Adipocyte (in vitro differentiated cells): ENCODE measurements around the gene PPM1A.

Source experiments
- DNase-seq: peaks from one replicate; pipeline ENCODE4 v3.0.0-alpha.2; 2015; ENCODE audit warnings: low read depth
- H3K27me3 ChIP-seq: replicated peaks from 2 replicates; pipeline ENCODE4 v1.7.0; 2013; ENCODE audit warnings: mild to moderate bottlenecking, low read length, moderate library complexity; ENCODE audit not compliant: control insufficient read depth, insufficient read depth
- H3K36me3 ChIP-seq: 2 replicates; pipeline ENCODE4 v1.7.0; 2013; ENCODE audit warnings: low read length, mild to moderate bottlenecking, moderate library complexity; ENCODE audit not compliant: control insufficient read depth, insufficient read depth, severe bottlenecking
- H3K4me1 ChIP-seq: 2 replicates; pipeline ENCODE4 v1.7.0; 2013; ENCODE audit warnings: mild to moderate bottlenecking, low read length, moderate library complexity; ENCODE audit not compliant: control insufficient read depth, insufficient read depth
- H3K4me3 ChIP-seq: 2 replicates; pipeline ENCODE4 v1.7.0; 2013; ENCODE audit warnings: mild to moderate bottlenecking, low read length, moderate library complexity
- H3K9ac ChIP-seq: 2 replicates; pipeline ENCODE4 v1.7.0; 2013; ENCODE audit warnings: mild to moderate bottlenecking, low read length, moderate library complexity
- H3K9me3 ChIP-seq: 2 replicates; pipeline ENCODE4 v1.7.0; 2013; ENCODE audit warnings: mild to moderate bottlenecking, low read length, moderate library complexity; ENCODE audit not compliant: control insufficient read depth

PPM1A gene

GRCh38 chr14:60214415-60215126, 34.5 kb upstream of the PPM1A start:
- no peaks in the 10 kb centered on the region for H3K36me3 ChIP-seq
- H3K9ac ChIP-seq, result no peak overlapping the region
- no peaks in the 10 kb centered on the region for H3K4me1 ChIP-seq
- no peak for DNase-seq
- no peak overlapping the region for H3K4me3 ChIP-seq
- no peaks in the 10 kb centered on the region for H3K27me3 ChIP-seq
- no peaks in the 10 kb centered on the region for H3K9me3 ChIP-seq

DNA sequence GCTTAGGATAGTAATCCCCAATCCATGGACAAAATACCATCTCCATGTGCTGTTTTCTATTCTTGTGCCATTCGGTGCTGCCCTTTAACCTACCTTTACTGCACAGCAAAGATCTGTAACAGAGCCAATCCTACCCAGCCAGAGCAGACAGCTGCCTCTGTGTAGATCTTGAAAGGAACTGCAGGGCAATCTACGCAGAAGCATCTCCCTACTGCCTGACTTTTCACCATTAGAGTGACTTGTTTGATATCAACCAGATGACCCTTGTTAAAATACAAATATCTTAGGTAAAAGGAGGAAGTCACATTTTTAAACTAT, 33.9 kb upstream of the PPM1A start:
- H3K9ac ChIP-seq, result no peak overlapping the region
- H3K4me1 ChIP-seq, result no peaks in the 10 kb centered on the region
- no peak for DNase-seq
- no peak overlapping the region for H3K4me3 ChIP-seq
- no peaks in the 10 kb centered on the region for H3K9me3 ChIP-seq
- H3K36me3 ChIP-seq, result no peaks in the 10 kb centered on the region
- H3K27me3 ChIP-seq, result no peaks in the 10 kb centered on the region

DNA sequence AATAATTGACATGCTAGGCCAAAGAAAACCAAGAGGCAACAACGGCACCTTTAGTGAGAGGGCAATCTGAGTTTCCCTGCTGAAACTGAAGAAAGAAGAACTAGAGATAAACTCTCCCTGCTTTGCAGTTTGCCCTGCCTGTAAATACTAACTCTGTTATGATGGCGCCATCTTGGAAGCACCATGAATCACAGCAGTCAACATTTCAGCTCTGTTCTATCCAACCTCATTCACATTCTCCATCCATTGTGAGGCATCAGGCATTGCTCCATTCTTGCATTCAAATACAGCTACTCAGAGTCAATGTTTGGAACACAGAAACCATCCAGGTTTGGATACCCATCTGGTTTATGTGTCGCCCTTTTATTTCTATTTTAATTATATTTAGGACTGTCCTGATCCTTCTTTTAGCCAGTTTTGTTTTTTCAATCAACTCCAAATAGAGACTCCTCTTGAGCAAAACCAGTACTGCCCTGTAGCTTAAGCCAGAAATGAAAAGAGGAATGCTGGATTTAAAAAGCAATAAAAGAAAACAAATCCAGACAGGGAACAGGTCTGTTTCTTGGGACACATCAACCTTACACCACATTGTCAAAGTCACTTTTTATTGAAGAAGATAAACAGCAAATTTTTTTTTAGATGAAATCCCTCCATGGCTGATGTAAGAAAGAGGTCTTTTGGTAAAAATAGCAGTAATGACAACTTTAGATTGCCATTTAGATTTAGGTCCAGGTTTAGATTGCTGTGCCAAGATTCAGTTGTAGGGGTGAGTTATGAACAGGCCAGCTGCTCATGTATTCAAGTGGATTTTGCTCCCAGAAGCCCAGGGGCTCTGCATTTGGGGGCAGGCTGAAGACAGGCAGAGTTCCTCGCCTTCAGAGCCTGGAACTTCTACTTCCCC, 33.3 kb upstream of the PPM1A start:
- no peaks in the 10 kb centered on the region for H3K4me1 ChIP-seq
- no peaks in the 10 kb centered on the region for H3K9me3 ChIP-seq
- no peak overlapping the region for H3K4me3 ChIP-seq
- H3K36me3 ChIP-seq, result no peaks in the 10 kb centered on the region
- no peak overlapping the region for H3K9ac ChIP-seq
- no peak for DNase-seq
- H3K27me3 ChIP-seq, result no peaks in the 10 kb centered on the region

- no peaks in the 10 kb centered on the region for H3K9me3 ChIP-seq
- DNase-seq, result no peak
- H3K4me3 ChIP-seq, result no peak overlapping the region
- H3K36me3 ChIP-seq, result no peaks in the 10 kb centered on the region
- no peak overlapping the region for H3K9ac ChIP-seq
- H3K4me1 ChIP-seq, result no peaks in the 10 kb centered on the region
- H3K27me3 ChIP-seq, result no peaks in the 10 kb centered on the region
Measured at GRCh38 chr14:60217713-60218112, 31.3 kb upstream of the PPM1A start.

DNA sequence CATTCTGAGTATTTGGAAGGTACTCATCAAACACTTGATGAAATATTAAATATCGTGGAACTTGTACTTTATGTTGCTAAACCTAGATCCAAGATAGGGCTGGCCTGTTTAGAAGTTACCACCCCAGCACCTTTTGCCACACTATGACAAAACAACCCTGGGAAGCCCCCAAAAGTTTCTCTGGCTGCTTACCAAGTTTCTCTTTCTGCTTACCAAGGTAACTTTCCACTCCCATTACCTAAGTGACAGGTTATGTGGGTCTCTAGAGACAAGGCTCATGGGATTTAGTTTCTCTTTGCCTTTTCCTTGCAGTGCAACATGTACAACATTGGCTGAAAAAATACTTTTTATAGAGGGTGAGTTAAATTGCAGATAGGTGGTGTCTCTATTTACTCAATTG, 28.9 kb upstream of the PPM1A start:
- H3K27me3 ChIP-seq, result no peaks in the 10 kb centered on the region
- no peaks in the 10 kb centered on the region for H3K36me3 ChIP-seq
- H3K9me3 ChIP-seq, result no peaks in the 10 kb centered on the region
- DNase-seq, result no peak
- H3K9ac ChIP-seq, result no peak overlapping the region
- no peak overlapping the region for H3K4me3 ChIP-seq
- no peaks in the 10 kb centered on the region for H3K4me1 ChIP-seq

GRCh38 chr14:60220917-60221316, 28.1 kb upstream of the PPM1A start:
- DNase-seq, result no peak
- Histone ChIP-seq H3K4me3 (no peak overlapping the region), H3K27me3 (no peaks in the 10 kb centered on the region), H3K36me3 (no peaks in the 10 kb centered on the region), H3K9me3 (no peaks in the 10 kb centered on the region), H3K9ac (no peak overlapping the region), H3K4me1 (no peaks in the 10 kb centered on the region)

GRCh38 chr14:60221457-60221856, 27.6 kb upstream of the PPM1A start:
- H3K36me3 ChIP-seq, result no peaks in the 10 kb centered on the region
- H3K9ac ChIP-seq, result no peak overlapping the region
- no peak for DNase-seq
- no peaks in the 10 kb centered on the region for H3K9me3 ChIP-seq
- no peak overlapping the region for H3K4me3 ChIP-seq
- no peaks in the 10 kb centered on the region for H3K27me3 ChIP-seq
- H3K4me1 ChIP-seq, result peaks cover 3% of the 10 kb centered on the region

DNA sequence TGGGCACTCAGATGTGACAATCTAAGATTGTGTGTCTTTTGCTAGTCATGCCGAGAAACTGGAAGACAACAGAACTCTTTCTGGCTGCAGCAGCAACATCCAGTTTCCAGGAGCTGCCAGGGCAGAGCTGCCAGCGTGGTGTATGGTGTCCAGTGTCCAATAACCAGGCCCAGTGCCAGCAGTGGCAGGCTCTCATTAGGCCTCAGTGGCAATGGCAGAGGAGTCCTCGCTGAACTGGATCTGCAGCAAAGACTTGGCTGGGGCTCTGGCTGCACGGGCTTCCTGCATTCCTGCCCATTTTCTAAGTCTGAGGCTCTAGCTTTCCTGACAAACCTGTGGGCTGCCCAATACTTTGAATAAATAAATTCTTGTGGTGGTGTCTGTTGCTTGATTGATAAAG, 26.2 kb upstream of the PPM1A start:
- peaks cover 11% of the 10 kb centered on the region for H3K4me1 ChIP-seq
- DNase-seq, result no peak
- H3K9me3 ChIP-seq, result no peaks in the 10 kb centered on the region

DNA sequence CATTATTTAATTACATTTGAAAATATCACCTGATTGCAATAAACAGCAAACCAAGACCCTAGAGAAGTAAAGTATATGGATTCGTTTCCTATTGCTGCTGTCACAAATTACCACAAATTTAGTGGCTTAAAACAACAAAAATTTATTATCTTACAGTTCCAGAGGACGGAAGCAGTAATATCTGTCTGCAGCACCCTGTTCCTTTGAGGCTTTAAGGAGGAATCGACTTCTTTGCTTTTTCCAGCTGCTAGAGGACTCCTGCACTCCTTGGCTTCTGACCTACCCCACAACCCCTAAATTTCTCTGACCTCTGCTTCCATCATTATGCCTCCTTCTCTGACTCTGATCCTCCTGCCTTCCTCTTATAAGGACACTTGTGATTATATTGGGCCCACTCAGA, 23.8 kb upstream of the PPM1A start:
- no peak overlapping the region for H3K9ac ChIP-seq
- DNase-seq, result no peak
- no peaks in the 10 kb centered on the region for H3K9me3 ChIP-seq
- peaks cover 11% of the 10 kb centered on the region for H3K4me1 ChIP-seq
- no peak overlapping the region for H3K4me3 ChIP-seq
- H3K27me3 ChIP-seq, result no peaks in the 10 kb centered on the region
- no peaks in the 10 kb centered on the region for H3K36me3 ChIP-seq

More for the DNA sequence above, 26.2 kb upstream of the PPM1A start:
- no peaks in the 10 kb centered on the region for H3K36me3 ChIP-seq
- no peaks in the 10 kb centered on the region for H3K27me3 ChIP-seq
- no peak overlapping the region for H3K4me3 ChIP-seq
- no peak overlapping the region for H3K9ac ChIP-seq

DNA sequence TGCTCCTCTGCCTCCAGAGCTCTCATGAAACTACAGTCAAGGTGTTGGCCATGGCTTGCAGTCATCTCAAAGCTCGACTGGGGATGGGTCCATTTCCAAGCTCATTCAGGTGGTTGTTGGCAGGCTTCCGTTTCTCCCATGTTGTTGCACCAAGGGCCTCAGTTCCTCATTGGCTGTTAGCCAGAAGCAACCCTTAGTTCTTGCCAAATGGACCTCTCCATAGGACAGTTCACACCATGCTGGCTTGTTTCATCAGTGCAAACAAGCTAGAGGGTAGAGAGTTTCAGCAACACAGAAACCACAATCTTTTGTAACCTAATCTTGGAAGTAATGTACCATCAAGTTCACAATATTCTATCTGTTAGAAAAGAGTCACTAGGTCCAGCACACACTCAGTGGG, 22.7 kb upstream of the PPM1A start:
- Histone ChIP-seq H3K36me3 (no peaks in the 10 kb centered on the region), H3K4me3 (no peak overlapping the region), H3K9ac (no peak overlapping the region), H3K9me3 (no peaks in the 10 kb centered on the region), H3K27me3 (no peaks in the 10 kb centered on the region), H3K4me1 (peaks cover 11% of the 10 kb centered on the region)
- DNase-seq, result no peak

DNA sequence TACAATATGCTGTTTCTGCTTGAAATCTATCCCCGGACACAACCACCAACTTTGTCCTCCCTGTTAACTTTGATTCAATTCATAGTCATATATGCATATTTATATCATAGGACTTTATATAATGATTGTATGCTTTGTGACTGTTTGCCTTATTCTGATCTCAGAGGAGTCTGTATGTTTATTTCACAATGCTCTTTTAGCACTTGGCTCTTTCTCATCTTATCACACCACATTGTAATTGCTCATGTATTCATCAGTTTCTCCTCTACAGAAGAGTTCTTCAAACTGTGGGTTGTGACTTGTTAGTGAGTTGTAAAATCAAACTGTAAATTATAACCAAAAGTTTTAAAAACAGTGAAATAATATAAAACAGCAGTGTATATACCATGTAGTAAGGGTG, 21.7 kb upstream of the PPM1A start:
- H3K36me3 ChIP-seq, result no peaks in the 10 kb centered on the region
- H3K9ac ChIP-seq, result no peak overlapping the region
- DNase-seq, result no peak
- peaks cover 11% of the 10 kb centered on the region for H3K4me1 ChIP-seq
- H3K27me3 ChIP-seq, result no peaks in the 10 kb centered on the region
- H3K4me3 ChIP-seq, result no peak overlapping the region
- H3K9me3 ChIP-seq, result peaks cover 6% of the 10 kb centered on the region
